SK-N-SH (cell line): Measurements from ENCODE around the gene USP34. TPM values are rescaled to one million over a fixed set of nuclear protein-coding genes. Genes with fewer than 3 reads are reported as not detected.

Experiments used
- CTCF ChIA-PET: fragments of 300-600, 350-600 bp; formaldehyde crosslinking; extraction: SDS; loops from one replicate; lab custom pipeline; 2021; lab: Yijun Ruan, JAX
- POLR2A ChIA-PET: fragments of 350-600 bp; sonication (Branson Sonifier 250); formaldehyde crosslinking; extraction: SDS; loops from one replicate; lab custom pipeline; 2020; ENCODE audit warnings: antibody characterized with exemption, inconsistent platforms; lab: Yijun Ruan, JAX
- DNase-seq: peaks from one replicate; pipeline ENCODE4 v3.0.0; 2012
- H2AFZ ChIP-seq: fragments of 200-600 bp; sonication (generic); 2 replicates; pipeline ENCODE4 v1.8.1; 2016; ENCODE audit warnings: antibody characterized with exemption, mild to moderate bottlenecking, low read depth
- H3F3A ChIP-seq: fragments of 200-600 bp; sonication (generic); replicated peaks from 2 replicates; pipeline ENCODE3; 2016; ENCODE audit warnings: antibody characterized with exemption, mild to moderate bottlenecking; ENCODE audit not compliant: insufficient read depth
- H3K27ac ChIP-seq, 2 experiments: fragments of 200-500 bp in 1 of 2; fragments of 200-600 bp in 1 of 2; sonication (Bioruptor generic) in 1 of 2; sonication (generic), shearing (Covaris generic) in 1 of 2; 2 replicates each; pipeline versions ENCODE4 v1.5.1 to v1.6.1; 2014 to 2016; ENCODE audit warnings: low read depth in 2 of 2, inconsistent platforms in 1 of 2, low read length in 1 of 2, mild to moderate bottlenecking in 1 of 2, mixed read lengths in 1 of 2
- H3K27me3 ChIP-seq: fragments of 200-600 bp; sonication (generic), shearing (Covaris generic); 2 replicates; pipeline ENCODE4 v1.6.1; 2016; ENCODE audit warnings: mixed run types; ENCODE audit not compliant: insufficient read depth
- H3K36me3 ChIP-seq, 2 experiments: fragments of 200-500 bp in 1 of 2; fragments of 200-600 bp in 1 of 2; sonication (Bioruptor generic) in 1 of 2; sonication (generic) in 1 of 2; replicated peaks in 1 of 2; 2 replicates each; pipeline versions ENCODE3 to v1.5.1; 2014 to 2016; ENCODE audit warnings: low read length in 1 of 2, mild to moderate bottlenecking in 1 of 2; ENCODE audit not compliant: insufficient read depth in 2 of 2, control insufficient read depth in 1 of 2
- H3K4me1 ChIP-seq, 2 experiments: fragments of 200-500 bp in 1 of 2; fragments of 200-600 bp in 1 of 2; sonication (Bioruptor generic) in 1 of 2; sonication (generic), shearing (Covaris generic) in 1 of 2; 2 replicates each; pipeline versions ENCODE4 v1.5.1 to v1.6.1; 2014 to 2016; ENCODE audit warnings: low read depth in 1 of 2, low read length in 1 of 2, mixed run types in 1 of 2; ENCODE audit not compliant: insufficient read depth in 2 of 2, control insufficient read depth in 1 of 2
- H3K4me2 ChIP-seq: fragments of 200-600 bp; sonication (generic), shearing (Covaris generic); 2 replicates; pipeline ENCODE4 v1.6.1; 2017; ENCODE audit warnings: mixed run types
- H3K4me3 ChIP-seq, 2 experiments: fragments of 200-500 bp in 1 of 2; fragments of 200-600 bp in 1 of 2; sonication (Bioruptor generic) in 1 of 2; sonication (generic), shearing (Covaris generic) in 1 of 2; 2 replicates each; pipeline versions ENCODE4 v1.5.1 to v1.8.1; 2014 to 2016; ENCODE audit warnings: low read depth in 2 of 2, inconsistent platforms in 1 of 2, low read length in 1 of 2, mild to moderate bottlenecking in 1 of 2, mixed read lengths in 1 of 2, moderate library complexity in 1 of 2
- H3K79me2 ChIP-seq: fragments of 200-600 bp; sonication (generic); 2 replicates; pipeline ENCODE4 v1.8.1; 2017; ENCODE audit warnings: mild to moderate bottlenecking; ENCODE audit not compliant: insufficient read depth
- H3K9ac ChIP-seq: fragments of 200-600 bp; sonication (generic); 2 replicates; pipeline ENCODE4 v1.6.1; 2017; ENCODE audit warnings: mixed run types
- H3K9me2 ChIP-seq: fragments of 200-600 bp; sonication (generic); 2 replicates; pipeline ENCODE4 v1.6.1; 2017; ENCODE audit warnings: mixed run types
- H3K9me3 ChIP-seq: fragments of 200-600 bp; sonication (generic); 2 replicates; pipeline ENCODE4 v1.6.1; 2017; ENCODE audit warnings: mixed run types, mild to moderate bottlenecking, moderate library complexity
- H4K20me1 ChIP-seq: fragments of 200-600 bp; sonication (generic); 2 replicates; pipeline ENCODE4 v1.6.1; 2017; ENCODE audit warnings: mild to moderate bottlenecking, mixed run types; ENCODE audit not compliant: insufficient read depth
- EP300 ChIP-seq, 2 experiments: IDR thresholded peaks; 2 replicates each; pipeline versions ENCODE4 v1.4.0 to v1.6.1; 2012; ENCODE audit warnings: borderline replicate concordance in 1 of 2, low read depth in 1 of 2, low read length in 1 of 2
- EZH2phosphoT487 ChIP-seq: fragments of 200-600 bp; sonication (generic); IDR thresholded peaks from 2 replicates; pipeline ENCODE4 v1.6.1; 2017; ENCODE audit warnings: low read depth, mixed run types, mild to moderate bottlenecking, antibody characterized with exemption, moderate library complexity, borderline replicate concordance
- FOSL2 ChIP-seq: IDR thresholded peaks from 2 replicates; pipeline ENCODE4 v1.4.0; 2012; ENCODE audit warnings: low read depth, mild to moderate bottlenecking, moderate library complexity, borderline replicate concordance
- FOXJ3 ChIP-seq: sonication (generic); formaldehyde crosslinking; IDR thresholded peaks from 2 replicates; pipeline ENCODE4 v1.5.1; 2020; ENCODE audit warnings: mild to moderate bottlenecking, missing genetic modification reagents
- GABPA ChIP-seq: IDR thresholded peaks from 2 replicates; pipeline ENCODE4 v1.4.0; 2012; ENCODE audit warnings: low read depth, mild to moderate bottlenecking
- GATA2 ChIP-seq: sonication (generic); formaldehyde crosslinking; IDR thresholded peaks from 2 replicates; pipeline ENCODE4 v1.5.0; 2020; ENCODE audit warnings: mild to moderate bottlenecking, missing genetic modification reagents
- JUND ChIP-seq: IDR thresholded peaks from 2 replicates; pipeline ENCODE4 v1.4.0; 2012
- NFIC ChIP-seq: IDR thresholded peaks from 2 replicates; pipeline ENCODE4 v1.4.0; 2012; ENCODE audit warnings: borderline replicate concordance
- NRF1 ChIP-seq: IDR thresholded peaks from 2 replicates; pipeline ENCODE4 v1.6.1; 2012; ENCODE audit warnings: low read depth, mild to moderate bottlenecking, low read length
- PBX3 ChIP-seq: IDR thresholded peaks from 2 replicates; pipeline ENCODE4; 2012
- RAD21 ChIP-seq: IDR thresholded peaks from 2 replicates; pipeline ENCODE4 v1.6.1; 2012; ENCODE audit warnings: mild to moderate bottlenecking, low read length
- RCOR1 ChIP-seq: fragments of 150-350 bp; IDR thresholded peaks from 2 replicates; pipeline ENCODE4 v1.6.1; 2017; ENCODE audit warnings: antibody characterized with exemption, low read length
- RFX5 ChIP-seq: IDR thresholded peaks from 2 replicates; pipeline ENCODE4 v1.6.1; 2012; ENCODE audit warnings: mild to moderate bottlenecking, improper control_type of control experiment, low read length
- SIN3A ChIP-seq: IDR thresholded peaks from 2 replicates; pipeline ENCODE4 v1.6.1; 2012; ENCODE audit warnings: low read depth, mild to moderate bottlenecking, low read length, moderate library complexity, borderline replicate concordance
- TAF1 ChIP-seq: IDR thresholded peaks from 2 replicates; pipeline ENCODE4 v1.6.1; 2012; ENCODE audit warnings: low read depth, mild to moderate bottlenecking, low read length, moderate library complexity, borderline replicate concordance
- USF2 ChIP-seq: fragments of 150-350 bp; IDR thresholded peaks from 2 replicates; pipeline ENCODE4 v1.6.1; 2017; ENCODE audit warnings: antibody characterized with exemption, low read length, low read depth, borderline replicate concordance
- YY1 ChIP-seq: IDR thresholded peaks from 2 replicates; pipeline ENCODE4 v1.4.0; 2012; ENCODE audit warnings: low read depth, mild to moderate bottlenecking
- WGBS: methylation state at CpG from one replicate; pipeline ENCODE4 v1.1.6; 2017; ENCODE audit warnings: low lambda C conversion rate; 5-methylcytosine and 5-hydroxymethylcytosine counted together
- polyA plus RNA-seq, 3 experiments: library from polyadenylated mRNA; depleted of rRNA; stranded (reverse); fragments of >200 nt; gene quantifications; 2 replicates each; pipeline ENCODE4 v1.2.3, GENCODE V29; 2012
- TF ChIP-seq, protein P1 (sequence below): IDR thresholded peaks from 2 replicates; pipeline ENCODE4 v1.4.0; 2012; ENCODE audit warnings: low read depth, borderline replicate concordance
- TF ChIP-seq, protein P2 (sequence below): IDR thresholded peaks from 2 replicates; pipeline ENCODE4 v1.4.0; 2012; ENCODE audit warnings: low read depth
- TF ChIP-seq, protein P3 (sequence below): IDR thresholded peaks from 2 replicates; pipeline ENCODE4 v1.6.1; 2012; ENCODE audit warnings: mild to moderate bottlenecking, low read depth, low read length, moderate library complexity
- TF ChIP-seq, protein P4 (sequence below): fragments of 150-350 bp; IDR thresholded peaks from 2 replicates; pipeline ENCODE4 v1.6.1; 2016; ENCODE audit warnings: mild to moderate bottlenecking, low read depth, low read length

The USP34 gene
- polyA plus RNA-seq, 1 of the 3 experiments (the other 2 are of a cell fraction) = 31.4 TPM

DNA sequence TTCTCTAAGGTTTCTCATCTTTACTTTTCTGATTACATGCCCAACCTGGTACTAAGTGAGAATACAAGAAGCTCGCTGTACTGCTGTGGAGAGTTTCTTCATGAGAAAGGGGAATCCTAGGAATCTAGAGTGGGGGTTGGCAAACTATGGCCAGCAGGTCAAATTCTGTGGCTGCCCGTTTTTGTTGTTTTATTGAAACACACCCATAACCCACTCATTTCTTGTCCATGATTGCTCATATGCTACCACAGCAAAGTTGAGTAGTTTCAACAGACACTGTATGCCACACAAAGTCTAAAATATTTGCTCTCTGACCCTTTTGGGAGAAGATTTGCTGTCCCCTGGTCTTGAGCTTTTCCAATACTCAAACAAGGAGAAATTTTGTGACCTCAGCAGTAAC, 250.1 kb downstream of the USP34 start:
- no peaks in the 10 kb centered on the region for H3K27me3 ChIP-seq
- no peaks in the 10 kb centered on the region for H3K79me2 ChIP-seq
- POLR2A ChIA-PET = no interaction called here
- TF ChIP-seq JUND = no peak
- TF ChIP-seq USF2 = no peak
- TF ChIP-seq, all 33 proteins: peak for 0
- no peak overlapping the region for H2AFZ ChIP-seq
- H3K9me3 ChIP-seq = no peaks in the 10 kb centered on the region
- H3K4me1 ChIP-seq = no peaks in the 10 kb centered on the region
- DNase-seq = no peak
- WGBS = 81% methylated on average over 2 of the region's 2 CpGs
- peaks cover 11% of the 10 kb centered on the region for H3F3A ChIP-seq
- no peaks in the 10 kb centered on the region for H3K9me2 ChIP-seq
- no peak overlapping the region for H3K4me3 ChIP-seq
- peaks cover 68 to 92% of the 10 kb centered on the region in 2 experiments for H3K36me3 ChIP-seq
- H4K20me1 ChIP-seq = no peaks in the 10 kb centered on the region
- CTCF ChIA-PET = interaction anchor here (1.9 kb wide), 1 partner anchor 14 kb away, joined by 5 read pairs; no protein-coding TSS in a partner anchor
- no peak overlapping the region for H3K27ac ChIP-seq
- H3K9ac ChIP-seq = no peak overlapping the region
- no peak overlapping the region for H3K4me2 ChIP-seq

GRCh38 chr2:61218817-61219170, 252.1 kb downstream of the USP34 start:
- CTCF ChIA-PET = interaction anchor here (0.8 to 1.5 kb wide), 2 partner anchors 12 to 33 kb away, joined by 3 to 4 read pairs; no protein-coding TSS in a partner anchor
- DNase-seq = no peak
- WGBS = 97% methylated on average over 2 of the region's 2 CpGs
- Histone ChIP-seq H3F3A (peaks cover 14% of the 10 kb centered on the region), H3K9me3 (no peaks in the 10 kb centered on the region), H3K9ac (no peak overlapping the region), H3K27me3 (no peaks in the 10 kb centered on the region), H3K4me1 (no peaks in the 10 kb centered on the region), H3K36me3 (peaks cover 72 to 90% of the 10 kb centered on the region in 2 experiments), H3K9me2 (no peaks in the 10 kb centered on the region), H2AFZ (no peak overlapping the region), H3K4me3 (no peak overlapping the region), H3K79me2 (no peaks in the 10 kb centered on the region), H4K20me1 (no peaks in the 10 kb centered on the region), H3K27ac (no peak overlapping the region), H3K4me2 (no peak overlapping the region)
- POLR2A ChIA-PET = no interaction called here
- TF ChIP-seq GATA2 (no peak), FOSL2 (no peak), SIN3A (no peak), TAF1 (no peak), EZH2phosphoT487 (no peak), NFIC (no peak), EP300 (IDR thresholded peaks at IDR 0.05; ENCODE audit: borderline replicate concordance in 1 of 2, low read depth in 1 of 2, low read length in 1 of 2) (no peak), RCOR1 (no peak), NRF1 (no peak), GABPA (no peak), RAD21 (no peak), RFX5 (no peak), FOXJ3 (CRISPR knock-in tag) (no peak), PBX3 (no peak), YY1 (no peak)
- TF ChIP-seq, protein P1, sequence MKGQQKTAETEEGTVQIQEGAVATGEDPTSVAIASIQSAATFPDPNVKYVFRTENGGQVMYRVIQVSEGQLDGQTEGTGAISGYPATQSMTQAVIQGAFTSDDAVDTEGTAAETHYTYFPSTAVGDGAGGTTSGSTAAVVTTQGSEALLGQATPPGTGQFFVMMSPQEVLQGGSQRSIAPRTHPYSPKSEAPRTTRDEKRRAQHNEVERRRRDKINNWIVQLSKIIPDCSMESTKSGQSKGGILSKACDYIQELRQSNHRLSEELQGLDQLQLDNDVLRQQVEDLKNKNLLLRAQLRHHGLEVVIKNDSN = no peak
- TF ChIP-seq, protein P2, sequence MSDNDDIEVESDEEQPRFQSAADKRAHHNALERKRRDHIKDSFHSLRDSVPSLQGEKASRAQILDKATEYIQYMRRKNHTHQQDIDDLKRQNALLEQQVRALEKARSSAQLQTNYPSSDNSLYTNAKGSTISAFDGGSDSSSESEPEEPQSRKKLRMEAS = no peak
- TF ChIP-seq, protein P3, sequence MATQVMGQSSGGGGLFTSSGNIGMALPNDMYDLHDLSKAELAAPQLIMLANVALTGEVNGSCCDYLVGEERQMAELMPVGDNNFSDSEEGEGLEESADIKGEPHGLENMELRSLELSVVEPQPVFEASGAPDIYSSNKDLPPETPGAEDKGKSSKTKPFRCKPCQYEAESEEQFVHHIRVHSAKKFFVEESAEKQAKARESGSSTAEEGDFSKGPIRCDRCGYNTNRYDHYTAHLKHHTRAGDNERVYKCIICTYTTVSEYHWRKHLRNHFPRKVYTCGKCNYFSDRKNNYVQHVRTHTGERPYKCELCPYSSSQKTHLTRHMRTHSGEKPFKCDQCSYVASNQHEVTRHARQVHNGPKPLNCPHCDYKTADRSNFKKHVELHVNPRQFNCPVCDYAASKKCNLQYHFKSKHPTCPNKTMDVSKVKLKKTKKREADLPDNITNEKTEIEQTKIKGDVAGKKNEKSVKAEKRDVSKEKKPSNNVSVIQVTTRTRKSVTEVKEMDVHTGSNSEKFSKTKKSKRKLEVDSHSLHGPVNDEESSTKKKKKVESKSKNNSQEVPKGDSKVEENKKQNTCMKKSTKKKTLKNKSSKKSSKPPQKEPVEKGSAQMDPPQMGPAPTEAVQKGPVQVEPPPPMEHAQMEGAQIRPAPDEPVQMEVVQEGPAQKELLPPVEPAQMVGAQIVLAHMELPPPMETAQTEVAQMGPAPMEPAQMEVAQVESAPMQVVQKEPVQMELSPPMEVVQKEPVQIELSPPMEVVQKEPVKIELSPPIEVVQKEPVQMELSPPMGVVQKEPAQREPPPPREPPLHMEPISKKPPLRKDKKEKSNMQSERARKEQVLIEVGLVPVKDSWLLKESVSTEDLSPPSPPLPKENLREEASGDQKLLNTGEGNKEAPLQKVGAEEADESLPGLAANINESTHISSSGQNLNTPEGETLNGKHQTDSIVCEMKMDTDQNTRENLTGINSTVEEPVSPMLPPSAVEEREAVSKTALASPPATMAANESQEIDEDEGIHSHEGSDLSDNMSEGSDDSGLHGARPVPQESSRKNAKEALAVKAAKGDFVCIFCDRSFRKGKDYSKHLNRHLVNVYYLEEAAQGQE = no peak
- TF ChIP-seq, protein P4, sequence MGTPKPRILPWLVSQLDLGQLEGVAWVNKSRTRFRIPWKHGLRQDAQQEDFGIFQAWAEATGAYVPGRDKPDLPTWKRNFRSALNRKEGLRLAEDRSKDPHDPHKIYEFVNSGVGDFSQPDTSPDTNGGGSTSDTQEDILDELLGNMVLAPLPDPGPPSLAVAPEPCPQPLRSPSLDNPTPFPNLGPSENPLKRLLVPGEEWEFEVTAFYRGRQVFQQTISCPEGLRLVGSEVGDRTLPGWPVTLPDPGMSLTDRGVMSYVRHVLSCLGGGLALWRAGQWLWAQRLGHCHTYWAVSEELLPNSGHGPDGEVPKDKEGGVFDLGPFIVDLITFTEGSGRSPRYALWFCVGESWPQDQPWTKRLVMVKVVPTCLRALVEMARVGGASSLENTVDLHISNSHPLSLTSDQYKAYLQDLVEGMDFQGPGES = no peak
